HT-29 (cell line): ENCODE results near the gene HCRTR2. TPM values are rescaled to one million over a fixed set of nuclear protein-coding genes. Genes with fewer than 3 reads are reported as not detected.

Experiments used
- DNase-seq: peaks from one replicate; pipeline ENCODE4 v3.0.0-alpha.2; 2015; ENCODE audit warnings: low spot score
- total RNA-seq: library from RNA; depleted of rRNA; stranded (reverse); fragments of >200 nt; shearing (Covaris generic); gene quantifications from 2 replicates; pipeline ENCODE4 v1.2.3, GENCODE V29; 2014; rRNA removed

The HCRTR2 gene
- total RNA-seq, 1 experiment from 2014 or later: not detected

DNA sequence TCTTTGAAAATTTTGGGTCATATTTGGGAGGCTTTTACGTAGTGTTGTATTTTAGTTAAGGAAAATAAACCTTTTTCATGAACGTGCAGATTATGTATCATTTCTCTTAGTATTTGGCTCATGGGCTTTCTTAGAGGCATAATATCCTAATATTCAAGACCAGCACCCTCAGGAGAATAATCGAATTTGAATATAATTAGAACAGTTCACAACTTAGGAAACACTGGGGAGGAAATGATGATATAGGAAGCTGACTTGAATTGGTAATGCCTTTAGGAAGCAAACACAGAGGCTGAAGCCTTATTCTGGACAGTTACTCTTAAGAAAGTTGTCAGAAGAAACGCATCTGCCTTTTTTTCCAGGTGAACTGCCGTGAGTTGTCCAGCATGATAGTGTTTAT, 152.9 kb downstream of the HCRTR2 start, which contains the start of gene GFRAL:
Gene GFRAL, plus strand, starts transcription at position 301 of the 400 bp plus-strand sequence. Its CDS starts 86 bp downstream, at position 387.
- no peak for DNase-seq

Other genes with a start within 250 kb of the HCRTR2 start
- gene GFRAL, start 153.0 kb downstream of the HCRTR2 start, total RNA-seq: not detected in 2 replicates